Measurements from ENCODE around the gene SAMD14. TPM values are rescaled to one million over a fixed set of nuclear protein-coding genes. Genes with fewer than 3 reads are reported as not detected.

The SAMD14 gene
- total RNA-seq, 1 donor from 2014 or later = 2.5 TPM

- ATAC-seq (peak; percentile 98), DNase-seq (ENCODE audit: low spot score) (peak; percentile 97)
- intact Hi-C loops (cut with DNase I) = loop anchor here (10.0 kb wide), 1 partner anchor 60 kb away; the partner anchor contains the start of gene PPP1R9B
Observed at GRCh38 chr17:50094753-50095619, 35.0 kb downstream of the SAMD14 start, which contains the start of gene PDK2. TSS of gene PDK2 (plus strand) at chr17:50095351. CDS start at chr17:50095436, 85 bp downstream.

GRCh38 chr17:50094243-50094752 is 35.7 kb downstream of the SAMD14 start:
- DNase-seq (ENCODE audit: low spot score) (peak; percentile 96), ATAC-seq (peak; percentile 86)
- intact Hi-C loops (cut with DNase I) = loop anchor here (10.0 kb wide), 1 partner anchor 61 kb away; the partner anchor contains the start of gene PPP1R9B

DNA sequence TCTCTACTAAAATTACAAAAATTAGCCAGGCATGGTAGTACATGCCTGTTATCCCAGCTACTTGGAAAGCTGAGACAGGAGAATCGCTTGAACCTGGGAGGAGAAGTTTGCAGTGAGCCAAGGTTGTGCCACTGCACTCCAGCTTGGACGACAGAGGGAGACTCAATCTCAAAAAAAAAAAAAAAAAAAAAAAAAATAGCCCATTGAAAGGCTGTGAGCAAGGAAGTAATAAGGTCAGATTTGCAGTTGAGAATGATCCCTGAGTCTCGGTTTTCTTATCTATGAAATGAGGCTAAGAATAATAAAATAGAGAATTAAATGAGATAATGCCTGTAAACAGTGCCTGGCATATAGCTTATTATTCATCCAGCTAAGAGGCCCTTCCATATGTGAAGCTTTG is 36.2 kb downstream of the SAMD14 start:
- ATAC-seq = no peak
- intact Hi-C loops (cut with DNase I) = loop anchor here (10.0 kb wide), 1 partner anchor 61 kb away; the partner anchor contains the start of gene PPP1R9B

DNA sequence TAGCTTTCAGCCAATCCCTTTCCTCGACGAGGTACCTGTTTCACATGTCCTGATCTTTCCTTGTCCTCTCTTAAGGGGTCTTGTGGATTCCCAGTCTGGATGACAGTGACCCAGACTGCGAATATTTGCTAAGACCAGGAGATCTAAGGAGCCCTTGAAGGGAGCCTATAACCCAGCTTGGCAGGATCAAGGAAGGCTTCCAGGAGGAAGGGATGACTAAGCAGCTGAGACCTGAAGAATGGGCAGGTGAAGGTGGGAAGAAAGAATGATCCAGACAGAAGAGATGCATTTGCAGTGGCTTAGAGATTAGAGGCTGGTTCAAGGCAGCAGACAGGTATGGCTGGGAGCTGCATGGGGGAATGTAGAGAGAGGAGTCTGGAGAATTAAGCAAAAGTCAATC is 36.7 kb downstream of the SAMD14 start:
- ATAC-seq = no peak
- intact Hi-C loops (cut with DNase I) = loop anchor here (10.0 kb wide), 1 partner anchor 62 kb away; the partner anchor contains the start of gene PPP1R9B

More for the DNA sequence above, 36.2 kb downstream of the SAMD14 start:
- DNase-seq (ENCODE audit: low spot score) = no peak

DNA sequence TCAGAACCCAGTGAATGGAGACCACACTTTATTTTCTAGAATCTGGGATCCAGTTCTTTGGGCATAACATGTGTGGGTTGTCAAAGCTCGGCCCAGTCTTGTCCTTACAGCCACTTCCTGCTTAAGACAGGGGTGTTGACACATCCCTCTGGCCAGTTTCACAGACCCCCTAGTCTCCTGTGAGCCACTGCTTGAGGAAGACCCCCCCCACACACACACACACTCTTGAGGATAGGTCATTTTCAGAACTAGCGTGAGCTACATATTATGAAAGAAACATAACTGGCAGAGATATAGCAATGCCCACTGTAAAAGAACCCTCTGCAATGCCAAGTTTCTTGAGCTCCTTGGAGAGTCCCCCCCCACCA is 38.1 kb downstream of the SAMD14 start:
- no peak for ATAC-seq
- intact Hi-C loops (cut with DNase I) = loop anchor here (10.0 kb wide), 1 partner anchor 63 kb away; the partner anchor contains the start of gene PPP1R9B
- DNase-seq (ENCODE audit: low spot score) = no peak

More for the DNA sequence above, 36.7 kb downstream of the SAMD14 start:
- DNase-seq (ENCODE audit: low spot score) = no peak

DNA sequence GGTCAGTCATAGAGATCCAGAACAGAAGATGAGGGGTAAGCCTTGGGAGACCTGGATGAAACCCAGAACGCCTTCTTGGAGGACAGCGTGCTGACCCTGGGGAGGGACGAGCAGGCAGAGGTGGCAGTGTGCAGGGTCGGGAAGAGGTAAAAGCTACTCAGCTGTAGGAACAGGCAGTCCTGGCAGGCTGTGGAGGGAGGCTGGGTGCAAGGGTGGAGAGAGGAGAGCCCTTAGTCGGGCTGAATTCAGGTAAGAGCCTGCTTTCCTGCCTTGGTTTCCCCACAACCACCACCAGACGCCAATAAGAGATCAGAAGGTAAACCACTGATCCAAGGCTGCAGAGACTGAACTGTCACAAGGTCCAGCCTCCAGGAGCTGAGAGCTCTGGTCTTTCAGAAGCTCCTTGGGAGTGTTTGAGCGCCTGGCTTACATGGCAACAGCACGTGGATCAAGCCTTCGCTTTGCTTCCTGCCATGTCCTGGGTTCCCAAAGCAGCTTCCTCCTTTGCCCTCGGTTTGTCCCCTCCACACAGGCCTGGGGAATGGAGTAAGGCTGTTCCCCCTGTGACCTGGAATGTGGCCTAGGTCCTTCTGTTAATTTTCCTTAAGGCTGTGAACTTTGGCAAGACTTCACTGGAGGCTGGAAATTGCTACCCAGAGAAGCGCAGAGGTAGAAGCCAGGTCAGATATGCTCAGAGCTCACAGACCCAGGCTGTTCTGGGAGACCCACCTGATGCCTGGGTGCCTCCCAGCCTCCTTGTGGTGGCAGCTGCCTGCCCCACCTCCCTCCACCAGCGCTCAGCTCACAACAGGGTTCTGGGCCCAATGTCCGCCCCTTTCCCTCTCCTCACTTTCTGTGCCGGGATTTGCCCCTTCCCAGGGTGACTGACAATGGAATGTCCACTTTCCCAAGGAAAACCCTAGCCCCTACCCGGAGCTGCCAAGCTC is 38.7 kb downstream of the SAMD14 start:
- intact Hi-C loops (cut with DNase I) = loop anchor here (10.0 kb wide), 1 partner anchor 64 kb away; the partner anchor contains the start of gene PPP1R9B
- DNase-seq (ENCODE audit: low spot score) (no peak), ATAC-seq (no peak)

- ATAC-seq (no peak), DNase-seq (ENCODE audit: low spot score) (no peak)
- intact Hi-C loops (cut with DNase I) = loop anchor here (10.0 kb wide), 1 partner anchor 65 kb away; the partner anchor contains the start of gene PPP1R9B
Observed at GRCh38 chr17:50090071-50090470, 39.9 kb downstream of the SAMD14 start.

DNA sequence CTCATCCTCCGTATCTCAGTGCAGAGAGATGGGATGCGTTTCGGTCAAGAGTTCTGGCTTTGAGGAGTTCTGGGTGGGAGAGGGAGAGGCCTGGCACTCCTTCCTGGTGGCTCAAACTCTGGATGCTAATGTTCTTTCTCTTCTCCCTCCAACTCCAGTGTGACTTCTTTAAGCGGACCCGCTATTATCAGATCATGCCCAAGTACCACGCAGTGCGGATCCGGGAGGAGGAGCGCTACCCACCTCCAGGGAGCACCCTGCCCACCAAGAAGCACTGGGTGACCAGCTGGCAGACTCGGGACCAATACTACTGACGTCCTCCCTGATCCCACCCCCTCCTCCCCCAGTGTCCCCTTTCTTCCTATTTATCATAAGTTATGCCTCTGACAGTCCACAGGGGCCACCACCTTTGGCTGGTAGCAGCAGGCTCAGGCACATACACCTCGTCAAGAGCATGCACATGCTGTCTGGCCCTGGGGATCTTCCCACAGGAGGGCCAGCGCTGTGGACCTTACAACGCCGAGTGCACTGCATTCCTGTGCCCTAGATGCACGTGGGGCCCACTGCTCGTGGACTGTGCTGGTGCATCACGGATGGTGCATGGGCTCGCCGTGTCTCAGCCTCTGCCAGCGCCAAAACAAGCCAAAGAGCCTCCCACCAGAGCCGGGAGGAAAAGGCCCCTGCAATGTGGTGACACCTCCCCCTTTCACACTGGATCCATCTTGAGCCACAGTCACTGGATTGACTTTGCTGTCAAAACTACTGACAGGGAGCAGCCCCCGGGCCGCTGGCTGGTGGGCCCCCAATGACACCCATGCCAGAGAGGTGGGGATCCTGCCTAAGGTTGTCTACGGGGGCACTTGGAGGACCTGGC is 40.8 kb downstream of the SAMD14 start:
- ATAC-seq (no peak), DNase-seq (ENCODE audit: low spot score) (no peak)
- intact Hi-C loops (cut with DNase I) = loop anchor here (5.0 kb wide), 1 partner anchor 62 kb away; no protein-coding TSS in a partner anchor

DNA sequence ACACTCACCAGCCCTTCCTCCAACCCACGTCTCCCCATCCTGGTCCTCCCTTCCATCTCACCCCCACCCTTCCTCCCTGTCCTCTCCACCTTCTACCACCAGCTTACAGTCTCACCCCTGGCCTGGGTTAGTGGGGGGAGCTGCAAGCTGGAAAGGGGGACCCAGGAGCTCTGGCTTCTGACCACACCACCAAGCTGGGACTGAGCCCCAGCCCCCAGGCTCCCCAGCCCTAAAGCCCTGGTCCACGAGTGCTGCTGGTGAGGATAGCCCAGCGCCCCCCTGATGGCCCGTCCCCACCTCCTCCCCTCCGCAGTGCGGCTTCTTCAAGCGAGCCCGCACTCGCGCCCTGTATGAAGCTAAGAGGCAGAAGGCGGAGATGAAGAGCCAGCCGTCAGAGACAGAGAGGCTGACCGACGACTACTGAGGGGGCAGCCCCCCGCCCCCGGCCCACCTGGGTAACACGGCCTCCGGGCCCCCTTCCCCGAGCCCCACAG is 42.0 kb downstream of the SAMD14 start:
- DNase-seq (ENCODE audit: low spot score) = no peak
- intact Hi-C loops (cut with DNase I) = loop anchor here (5.0 kb wide), 1 partner anchor 61 kb away; no protein-coding TSS in a partner anchor
- ATAC-seq = peak; percentile 9

DNA sequence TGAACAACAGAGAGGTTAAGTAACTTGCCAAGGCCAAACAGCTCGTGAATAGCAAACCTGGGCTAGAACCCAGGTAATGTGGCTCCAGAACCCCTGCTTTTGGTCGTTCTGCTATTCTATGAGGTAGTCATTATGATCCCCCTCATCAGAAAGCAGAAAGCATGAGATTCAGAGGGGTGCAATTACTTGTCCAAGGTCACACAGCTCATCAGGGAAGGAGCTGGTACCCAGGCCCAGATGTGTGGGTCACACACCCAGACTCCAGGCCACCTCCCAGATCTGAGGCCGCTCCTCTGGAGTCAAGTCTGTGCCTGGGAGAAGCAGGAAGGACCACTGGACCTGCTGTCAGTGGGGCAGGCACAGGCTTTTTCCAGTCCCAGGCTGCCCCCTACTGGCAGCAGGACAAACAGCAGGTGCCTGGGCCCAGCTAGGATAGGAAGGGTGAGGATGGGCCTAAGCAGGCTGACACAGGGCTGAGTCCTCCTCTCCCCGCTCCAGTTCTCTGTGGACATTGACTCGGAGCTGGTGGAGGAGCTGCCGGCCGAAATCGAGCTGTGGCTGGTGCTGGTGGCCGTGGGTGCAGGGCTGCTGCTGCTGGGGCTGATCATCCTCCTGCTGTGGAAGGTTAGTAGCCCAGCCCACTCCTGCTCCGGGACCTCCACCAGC is 42.6 kb downstream of the SAMD14 start:
- DNase-seq (ENCODE audit: low spot score) (peak; percentile 86), ATAC-seq (peak; percentile 87)
- intact Hi-C loops (cut with DNase I) = loop anchor here (5.0 kb wide), 1 partner anchor 60 kb away; no protein-coding TSS in a partner anchor

DNA sequence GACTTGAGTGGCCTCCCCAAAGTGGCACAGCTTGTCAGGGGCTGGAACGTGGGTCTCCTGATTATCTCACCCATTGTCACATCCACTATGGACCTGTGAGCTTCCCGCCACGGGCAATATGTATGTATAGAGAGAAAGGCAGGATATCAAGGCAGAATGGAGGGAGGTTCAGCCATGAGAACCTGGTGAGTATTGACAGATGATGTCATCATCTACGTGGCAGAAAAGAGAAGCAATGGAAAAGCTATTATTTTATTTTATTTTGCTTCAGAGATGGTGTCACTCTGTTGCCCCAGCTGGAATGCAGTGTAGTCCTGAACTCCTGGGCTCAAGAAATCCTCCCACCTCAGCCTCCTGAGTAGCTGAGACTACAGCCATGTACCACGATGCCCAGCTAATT is 48.2 kb downstream of the SAMD14 start:
- DNase-seq (ENCODE audit: low spot score) (no peak), ATAC-seq (no peak)
- intact Hi-C loops (cut with DNase I) = no loop called here

DNA sequence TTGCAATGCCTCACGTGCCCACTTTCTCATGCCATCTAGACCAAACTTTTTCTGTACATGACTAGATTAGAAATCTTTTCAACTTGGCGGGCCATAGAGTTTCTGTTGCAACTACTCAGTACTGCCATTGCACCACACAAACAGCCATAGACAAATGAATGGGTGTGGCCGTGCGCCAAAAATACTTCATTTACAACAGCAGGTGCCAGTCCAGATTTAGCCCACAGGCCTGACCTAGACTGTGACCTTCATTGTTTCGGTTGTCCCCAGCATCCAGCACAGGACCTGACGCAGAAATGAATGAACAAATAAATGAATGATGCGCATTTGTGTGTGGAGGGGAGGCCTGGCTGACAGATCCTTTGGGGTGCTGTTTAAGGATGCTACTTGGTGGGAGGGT is 49.1 kb downstream of the SAMD14 start:
- ATAC-seq = no peak

GRCh38 chr17:50080096-50080480 is 49.9 kb downstream of the SAMD14 start:
- DNase-seq (ENCODE audit: low spot score) (no peak), ATAC-seq (no peak)
- intact Hi-C loops (cut with DNase I) = no loop called here

More for the DNA sequence above, 49.1 kb downstream of the SAMD14 start:
- intact Hi-C loops (cut with DNase I) = no loop called here
- DNase-seq (ENCODE audit: low spot score) = no peak

- DNase-seq (ENCODE audit: low spot score) (no peak), ATAC-seq (peak; percentile 43)
- intact Hi-C loops (cut with DNase I) = no loop called here
Observed at GRCh38 chr17:50079334-50080095, 50.4 kb downstream of the SAMD14 start.

- DNase-seq (ENCODE audit: low spot score) (no peak), ATAC-seq (no peak)
- intact Hi-C loops (cut with DNase I) = no loop called here
Observed at GRCh38 chr17:50078430-50078829, 51.5 kb downstream of the SAMD14 start.

DNA sequence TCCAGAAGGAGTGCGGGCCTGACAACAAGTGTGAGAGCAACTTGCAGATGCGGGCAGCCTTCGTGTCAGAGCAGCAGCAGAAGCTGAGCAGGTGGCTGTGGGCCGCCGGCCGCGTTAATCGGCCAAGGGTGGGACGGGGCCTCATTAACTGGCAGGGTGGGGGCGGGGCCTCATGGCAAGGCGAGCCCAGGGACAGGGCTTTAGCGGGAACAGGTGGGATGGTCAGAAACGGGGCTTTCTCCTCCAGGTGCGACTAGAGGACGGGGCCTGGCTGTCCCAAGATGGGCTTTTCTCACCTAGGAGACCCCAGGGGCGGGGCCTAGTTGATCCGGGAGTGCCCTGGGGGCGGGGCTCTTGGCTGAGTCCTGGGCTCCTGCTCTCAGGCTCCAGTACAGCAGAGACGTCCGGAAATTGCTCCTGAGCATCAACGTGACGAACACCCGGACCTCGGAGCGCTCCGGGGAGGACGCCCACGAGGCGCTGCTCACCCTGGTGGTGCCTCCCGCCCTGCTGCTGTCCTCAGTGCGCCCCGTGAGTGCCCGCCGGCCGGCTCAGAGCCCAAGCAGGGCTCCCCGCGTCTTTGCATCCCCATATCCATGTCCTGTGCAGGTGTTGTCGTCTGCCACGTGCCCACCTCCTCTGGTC is 53.2 kb downstream of the SAMD14 start:
- ATAC-seq (no peak), DNase-seq (ENCODE audit: low spot score) (no peak)
- intact Hi-C loops (cut with DNase I) = no loop called here
